Osteoblast (primary cell): Measurements from ENCODE around the gene F10. TPM values are rescaled to one million over a fixed set of nuclear protein-coding genes. Genes with fewer than 3 reads are reported as not detected.

ENCODE experiments used
- DNase-seq: peaks from one replicate; pipeline ENCODE4 v3.0.0; 2011; ENCODE audit warnings: low spot score, mixed read lengths; ENCODE audit not compliant: insufficient read length; ENCODE audit errors: missing footprints
- H2AFZ ChIP-seq: 2 replicates; pipeline ENCODE4 v1.6.0; 2011; ENCODE audit warnings: mild to moderate bottlenecking, low read length
- H3K27ac ChIP-seq: 2 replicates; pipeline ENCODE4 v1.5.1; 2011; ENCODE audit warnings: mild to moderate bottlenecking, low read depth, low read length, moderate library complexity
- H3K27me3 ChIP-seq: 2 replicates; pipeline ENCODE4 v1.6.0; 2012; ENCODE audit warnings: mild to moderate bottlenecking, control low read depth, inconsistent platforms, low read length, moderate library complexity; ENCODE audit not compliant: insufficient read depth
- H3K36me3 ChIP-seq: 2 replicates; pipeline ENCODE4 v1.5.1; 2011; ENCODE audit warnings: mild to moderate bottlenecking, low read length, control low read depth, moderate library complexity; ENCODE audit not compliant: insufficient read depth
- H3K4me1 ChIP-seq: 2 replicates; pipeline ENCODE4 v1.5.1; 2011; ENCODE audit warnings: mild to moderate bottlenecking, low read length, control low read depth, moderate library complexity; ENCODE audit not compliant: insufficient read depth
- H3K4me2 ChIP-seq: 2 replicates; pipeline ENCODE4 v1.6.0; 2011; ENCODE audit warnings: mild to moderate bottlenecking, low read length; ENCODE audit not compliant: insufficient read depth
- H3K4me3 ChIP-seq: fragments of 200-600 bp; sonication (generic); 3 replicates; pipeline ENCODE4 v1.5.1; 2012; ENCODE audit warnings: mild to moderate bottlenecking, low read length, inconsistent platforms; ENCODE audit not compliant: insufficient read depth
- H3K79me2 ChIP-seq: 2 replicates; pipeline ENCODE4 v1.6.0; 2012; ENCODE audit warnings: mild to moderate bottlenecking, low read length, control low read depth, inconsistent platforms; ENCODE audit not compliant: insufficient read depth
- H3K9me3 ChIP-seq: 2 replicates; pipeline ENCODE4 v1.5.1; 2011; ENCODE audit warnings: low read depth, low read length, control low read depth
- H4K20me1 ChIP-seq: 2 replicates; pipeline ENCODE4 v1.6.0; 2012; ENCODE audit warnings: mild to moderate bottlenecking, low read length, control low read depth; ENCODE audit not compliant: insufficient read depth
- small RNA-seq: library from RNA; depleted of rRNA; stranded (forward); fragments of <200 nt; gene quantifications from one replicate; pipeline ENCODE3, GENCODE V24; 2012
- total RNA-seq: library from RNA; depleted of rRNA; stranded (reverse); fragments of >200 nt; gene quantifications from 2 replicates; pipeline ENCODE4 v1.2.3, GENCODE V29; 2012
- TF ChIP-seq, protein P1 (sequence below): IDR thresholded peaks from 2 replicates; pipeline ENCODE4 v1.5.1; 2011; ENCODE audit warnings: mild to moderate bottlenecking, low read depth, low read length, moderate library complexity; ENCODE audit errors: extremely low read depth

F10 gene
- total RNA-seq, 1 donor = not detected

GRCh38 chr13:113192279-113192678 lies 69.7 kb downstream of the F10 start:
- H3K4me3 ChIP-seq = no peak overlapping the region
- no peaks in the 10 kb centered on the region for H3K9me3 ChIP-seq
- no peaks in the 10 kb centered on the region for H4K20me1 ChIP-seq
- peaks cover 69% of the 10 kb centered on the region for H3K36me3 ChIP-seq
- no peak overlapping the region for H3K4me2 ChIP-seq
- no peak for DNase-seq
- H2AFZ ChIP-seq = no peak overlapping the region
- peaks cover 23% of the 10 kb centered on the region for H3K4me1 ChIP-seq
- H3K79me2 ChIP-seq = peaks cover 14% of the 10 kb centered on the region
- TF ChIP-seq, protein P1, sequence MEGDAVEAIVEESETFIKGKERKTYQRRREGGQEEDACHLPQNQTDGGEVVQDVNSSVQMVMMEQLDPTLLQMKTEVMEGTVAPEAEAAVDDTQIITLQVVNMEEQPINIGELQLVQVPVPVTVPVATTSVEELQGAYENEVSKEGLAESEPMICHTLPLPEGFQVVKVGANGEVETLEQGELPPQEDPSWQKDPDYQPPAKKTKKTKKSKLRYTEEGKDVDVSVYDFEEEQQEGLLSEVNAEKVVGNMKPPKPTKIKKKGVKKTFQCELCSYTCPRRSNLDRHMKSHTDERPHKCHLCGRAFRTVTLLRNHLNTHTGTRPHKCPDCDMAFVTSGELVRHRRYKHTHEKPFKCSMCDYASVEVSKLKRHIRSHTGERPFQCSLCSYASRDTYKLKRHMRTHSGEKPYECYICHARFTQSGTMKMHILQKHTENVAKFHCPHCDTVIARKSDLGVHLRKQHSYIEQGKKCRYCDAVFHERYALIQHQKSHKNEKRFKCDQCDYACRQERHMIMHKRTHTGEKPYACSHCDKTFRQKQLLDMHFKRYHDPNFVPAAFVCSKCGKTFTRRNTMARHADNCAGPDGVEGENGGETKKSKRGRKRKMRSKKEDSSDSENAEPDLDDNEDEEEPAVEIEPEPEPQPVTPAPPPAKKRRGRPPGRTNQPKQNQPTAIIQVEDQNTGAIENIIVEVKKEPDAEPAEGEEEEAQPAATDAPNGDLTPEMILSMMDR = no peak
- H3K27ac ChIP-seq = peak overlapping the region; percentile 29
- no peaks in the 10 kb centered on the region for H3K27me3 ChIP-seq

GRCh38 chr13:113192902-113193301 lies 70.3 kb downstream of the F10 start:
- Histone ChIP-seq H3K79me2 (peaks cover 17% of the 10 kb centered on the region), H3K4me2 (no peak overlapping the region), H4K20me1 (no peaks in the 10 kb centered on the region), H3K36me3 (peaks cover 73% of the 10 kb centered on the region), H3K4me1 (peaks cover 19% of the 10 kb centered on the region), H2AFZ (no peak overlapping the region), H3K9me3 (no peaks in the 10 kb centered on the region), H3K4me3 (no peak overlapping the region), H3K27me3 (no peaks in the 10 kb centered on the region), H3K27ac (peak overlapping the region; percentile 29)
- DNase-seq = peak; percentile 44
- TF ChIP-seq, protein P1 = no peak

DNA sequence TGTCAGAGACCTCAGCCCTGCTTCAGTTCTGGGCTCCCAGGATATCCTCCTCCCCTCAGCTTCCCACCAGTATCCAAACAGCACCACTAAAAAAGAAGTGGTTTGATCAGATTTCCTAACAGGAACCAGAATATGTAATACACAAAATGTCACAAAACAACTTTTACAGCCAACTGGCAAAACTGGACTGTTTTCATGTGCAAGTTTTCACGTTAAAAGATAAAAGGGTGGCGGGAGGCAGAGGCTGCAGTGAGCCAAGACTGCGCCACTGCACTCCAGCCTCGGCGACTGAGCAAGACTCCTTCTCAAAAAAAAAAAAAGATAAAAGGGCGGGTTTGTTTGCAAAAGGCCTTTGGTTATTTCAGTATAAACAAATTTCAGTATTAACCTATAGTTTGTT lies 72.8 kb downstream of the F10 start:
- TF ChIP-seq, protein P1 = no peak
- Histone ChIP-seq H3K4me2 (no peak overlapping the region), H3K36me3 (peaks cover 84% of the 10 kb centered on the region), H3K79me2 (peaks cover 29% of the 10 kb centered on the region), H3K9me3 (no peaks in the 10 kb centered on the region), H3K4me3 (no peak overlapping the region), H2AFZ (no peak overlapping the region), H4K20me1 (no peaks in the 10 kb centered on the region), H3K27ac (no peak overlapping the region), H3K27me3 (no peaks in the 10 kb centered on the region), H3K4me1 (peaks cover 14% of the 10 kb centered on the region)
- DNase-seq = no peak

DNA sequence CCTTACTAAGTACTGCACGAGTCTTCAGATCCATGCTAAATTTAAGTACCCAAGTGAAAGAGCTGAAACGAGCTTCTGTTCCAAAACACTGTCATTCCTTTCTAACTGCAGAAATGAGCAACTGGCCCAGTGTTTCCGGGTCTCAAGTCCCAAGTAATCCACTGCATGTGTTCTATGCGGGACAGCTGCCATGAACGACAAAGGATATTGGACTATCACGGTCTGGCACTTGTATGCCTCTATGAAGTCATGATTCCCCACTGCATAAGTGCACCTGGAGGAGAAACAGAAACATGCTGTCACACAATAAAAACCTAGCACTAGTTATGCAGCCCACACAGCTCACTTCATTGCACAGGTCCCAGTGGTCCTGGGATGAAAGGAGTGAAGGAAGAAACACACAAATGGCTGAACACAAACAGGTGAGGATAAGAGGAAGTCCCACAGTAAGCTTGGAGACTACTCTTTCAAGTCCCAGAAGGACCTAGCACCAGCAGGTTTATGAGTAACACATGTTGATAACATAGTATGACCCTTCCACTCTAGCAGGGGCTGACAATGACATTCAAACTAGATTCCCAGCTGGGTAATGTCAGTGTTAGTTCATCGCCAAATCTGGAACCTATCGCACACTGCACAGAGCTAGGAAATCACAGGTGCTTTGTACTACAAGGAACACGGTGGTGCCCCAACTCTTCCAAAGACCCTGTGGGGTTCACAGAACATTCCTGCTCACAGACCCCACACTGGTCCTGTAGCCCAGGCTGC lies 74.6 kb downstream of the F10 start:
- H3K4me3 ChIP-seq = no peak overlapping the region
- peaks cover 12% of the 10 kb centered on the region for H3K4me1 ChIP-seq
- H2AFZ ChIP-seq = no peak overlapping the region
- peaks cover 40% of the 10 kb centered on the region for H3K79me2 ChIP-seq
- H3K4me2 ChIP-seq = no peak overlapping the region
- no peak for DNase-seq
- H3K9me3 ChIP-seq = no peaks in the 10 kb centered on the region
- H3K27ac ChIP-seq = no peak overlapping the region
- H3K27me3 ChIP-seq = no peaks in the 10 kb centered on the region
- peaks cover 4% of the 10 kb centered on the region for H4K20me1 ChIP-seq
- TF ChIP-seq, protein P1 = no peak
- peaks cover 70% of the 10 kb centered on the region for H3K36me3 ChIP-seq

Small RNAs within 50 kb of the gene (small RNA-seq; reads per million reads assigned to genes)
- gene AL137002.1 = not detected

Other genes with a start within 250 kb of the F10 start
- 6.5 TPM in 2 replicates for gene MCF2L, start 153.6 kb upstream of the F10 start, total RNA-seq
- under 0.01 TPM in 1 of 2 replicates, not detected in the other for gene F7, start 17.0 kb upstream of the F10 start, total RNA-seq
- gene PROZ, start 35.8 kb downstream of the F10 start, total RNA-seq = not detected in 2 replicates
- 48.5 and 55.4 TPM in 2 replicates for gene PCID2, start 85.9 kb downstream of the F10 start, total RNA-seq
- gene CUL4A, start 86.8 kb downstream of the F10 start, total RNA-seq = 128 TPM in 2 replicates
- 211 and 216 TPM in 2 replicates for gene LAMP1, start 174.4 kb downstream of the F10 start, total RNA-seq
- 0.29 and 0.36 TPM in 2 replicates for gene GRTP1, start 241.3 kb downstream of the F10 start, total RNA-seq